GM13976 (cell line): ENCODE results near the gene VPS33B.

ENCODE experiments used
- DNase-seq: peaks from one replicate; pipeline ENCODE4 v3.0.0; 2012; ENCODE audit warnings: low spot score
- in situ Hi-C: fragments of 300-500 bp; cut with MboI; formaldehyde crosslinking; loops from one replicate; pipeline ENCODE4 v1.12.0; 2022; ENCODE audit warnings: low sequenced_read_pairs, mixed read lengths, inconsistent platforms; ENCODE audit not compliant: unreplicated experiment
- TF ChIP-seq, protein P1 (sequence below): IDR thresholded peaks from 2 replicates; pipeline ENCODE4 v1.5.1; 2012; ENCODE audit warnings: borderline replicate concordance, mild to moderate bottlenecking; ENCODE audit not compliant: insufficient read depth; ENCODE audit errors: extremely low read depth, missing control alignments, control extremely low read depth

The VPS33B gene

DNA sequence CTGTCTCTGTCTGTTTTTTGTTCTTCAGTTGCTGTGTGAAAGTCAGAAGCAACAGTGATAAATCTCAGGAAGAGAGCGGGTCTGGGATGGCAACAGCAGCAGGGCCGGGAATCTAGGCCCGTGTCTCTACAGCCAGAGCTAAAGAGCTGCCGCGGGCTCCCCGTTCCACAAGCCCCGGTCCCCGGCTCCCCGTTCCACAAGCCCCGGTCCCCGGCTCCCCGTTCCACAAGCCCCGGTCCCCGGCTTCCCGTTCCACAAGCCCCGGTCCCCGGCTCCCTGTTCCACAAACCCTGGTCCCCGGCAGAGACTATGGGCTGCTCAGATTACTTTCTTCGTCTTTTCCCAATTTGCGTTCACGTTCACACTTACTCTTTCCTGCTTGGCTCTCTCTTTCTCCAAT, 48.2 kb downstream of the VPS33B start:
- TF ChIP-seq, protein P1, sequence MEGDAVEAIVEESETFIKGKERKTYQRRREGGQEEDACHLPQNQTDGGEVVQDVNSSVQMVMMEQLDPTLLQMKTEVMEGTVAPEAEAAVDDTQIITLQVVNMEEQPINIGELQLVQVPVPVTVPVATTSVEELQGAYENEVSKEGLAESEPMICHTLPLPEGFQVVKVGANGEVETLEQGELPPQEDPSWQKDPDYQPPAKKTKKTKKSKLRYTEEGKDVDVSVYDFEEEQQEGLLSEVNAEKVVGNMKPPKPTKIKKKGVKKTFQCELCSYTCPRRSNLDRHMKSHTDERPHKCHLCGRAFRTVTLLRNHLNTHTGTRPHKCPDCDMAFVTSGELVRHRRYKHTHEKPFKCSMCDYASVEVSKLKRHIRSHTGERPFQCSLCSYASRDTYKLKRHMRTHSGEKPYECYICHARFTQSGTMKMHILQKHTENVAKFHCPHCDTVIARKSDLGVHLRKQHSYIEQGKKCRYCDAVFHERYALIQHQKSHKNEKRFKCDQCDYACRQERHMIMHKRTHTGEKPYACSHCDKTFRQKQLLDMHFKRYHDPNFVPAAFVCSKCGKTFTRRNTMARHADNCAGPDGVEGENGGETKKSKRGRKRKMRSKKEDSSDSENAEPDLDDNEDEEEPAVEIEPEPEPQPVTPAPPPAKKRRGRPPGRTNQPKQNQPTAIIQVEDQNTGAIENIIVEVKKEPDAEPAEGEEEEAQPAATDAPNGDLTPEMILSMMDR, result no peak
- in situ Hi-C loops, result no loop called here
- DNase-seq, result no peak

DNA sequence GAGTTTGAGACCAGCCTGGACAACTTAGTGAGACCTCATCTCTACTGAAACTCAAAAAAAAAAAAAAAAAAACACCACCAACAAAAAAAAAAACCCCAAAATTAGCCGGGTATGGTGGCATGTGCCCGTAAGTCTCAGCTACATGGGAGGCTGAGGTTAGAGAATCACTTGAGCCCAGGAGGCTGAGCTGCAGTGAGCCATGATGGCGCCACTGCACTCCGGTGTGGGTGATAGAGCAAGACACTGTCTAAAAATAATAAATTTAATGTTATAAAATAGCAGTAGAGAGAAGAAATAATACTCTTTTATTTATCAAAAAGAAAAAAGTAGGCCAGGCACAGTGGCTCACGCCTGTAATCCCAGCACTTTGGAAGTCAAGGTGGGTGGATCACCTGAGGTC, 50.3 kb downstream of the VPS33B start:
- no peak for DNase-seq
- in situ Hi-C loops, result no loop called here
- TF ChIP-seq, protein P1, result no peak

DNA sequence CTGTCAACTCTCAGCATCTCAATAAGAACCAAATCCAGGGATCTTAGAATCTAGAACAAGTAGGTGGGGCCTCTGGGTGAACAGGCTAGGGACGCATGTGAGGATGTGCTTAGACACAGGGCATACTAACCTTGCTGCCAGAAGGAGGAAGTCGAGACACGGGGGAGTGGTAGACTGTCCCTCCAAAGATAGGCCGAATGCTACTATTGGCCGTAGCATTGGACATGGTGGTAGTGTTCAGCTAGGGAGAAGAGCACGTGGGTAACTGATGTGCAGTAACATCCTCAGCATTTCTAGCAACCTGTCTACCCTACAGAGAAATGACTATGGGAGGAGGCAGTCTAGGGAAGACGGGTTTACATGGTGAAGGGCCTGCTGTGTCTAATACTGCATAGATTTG, 52.1 kb downstream of the VPS33B start:
- TF ChIP-seq, protein P1, result no peak
- in situ Hi-C loops, result no loop called here

DNA sequence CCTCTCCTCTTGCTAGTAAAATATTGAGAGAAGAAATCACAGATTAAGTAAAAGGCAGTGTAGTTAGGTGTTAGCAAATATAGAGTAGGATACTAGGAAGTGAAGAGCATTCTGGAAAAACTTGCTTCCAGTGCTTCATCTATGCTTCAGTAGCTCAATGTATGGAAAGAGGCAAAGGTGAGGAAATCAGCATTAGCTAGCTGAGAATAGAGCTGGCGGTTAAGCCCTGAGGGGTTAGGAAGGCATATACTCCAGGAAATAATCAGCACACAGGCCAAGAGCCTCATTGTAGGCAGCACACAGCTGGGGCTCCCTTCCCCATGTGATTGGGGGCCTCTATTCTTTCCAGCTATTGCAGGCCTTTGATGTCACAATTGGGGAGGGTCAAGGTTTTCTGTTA, 54.0 kb downstream of the VPS33B start:
- TF ChIP-seq, protein P1, result no peak
- DNase-seq, result no peak
- in situ Hi-C loops, result no loop called here

More for the DNA sequence above, 52.1 kb downstream of the VPS33B start:
- no peak for DNase-seq

DNA sequence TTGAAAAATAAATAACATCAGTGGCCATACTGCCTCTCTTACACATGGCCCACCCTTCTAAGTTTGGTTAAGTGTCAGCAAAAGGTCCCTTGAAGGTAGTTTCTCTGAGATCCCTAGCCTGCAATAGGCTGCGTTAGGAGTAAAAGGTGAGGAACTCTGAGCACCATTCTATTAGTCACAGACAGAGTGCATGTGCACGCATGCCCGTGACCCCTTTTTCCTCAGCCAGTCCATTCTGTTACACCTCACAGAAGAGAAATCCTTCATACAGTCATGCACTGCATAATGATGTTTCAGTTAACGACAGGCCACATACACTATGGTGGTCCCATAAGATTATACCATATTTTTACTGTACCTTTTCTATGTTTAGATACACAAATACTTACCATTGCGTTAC, 55.2 kb downstream of the VPS33B start:
- TF ChIP-seq, protein P1, result no peak
- DNase-seq, result no peak
- in situ Hi-C loops, result no loop called here

DNA sequence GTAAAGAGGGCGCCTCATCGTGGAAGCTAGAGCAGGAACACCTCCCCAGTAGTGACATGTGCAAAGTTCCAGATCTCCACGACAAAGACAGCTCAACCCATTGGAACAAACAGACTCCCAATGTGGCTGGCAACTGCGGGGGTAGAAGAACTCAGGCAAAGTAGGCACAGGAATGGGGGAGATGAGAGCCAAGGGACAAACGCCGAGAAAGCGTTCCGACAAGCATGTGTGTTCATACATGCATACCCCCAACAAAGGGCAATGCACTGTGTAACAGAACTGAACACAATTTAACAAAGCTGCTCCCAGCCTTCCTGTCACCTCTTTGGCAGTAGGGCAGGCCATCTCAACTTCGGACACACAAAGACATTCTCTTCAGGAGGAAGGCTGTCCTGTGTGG, 56.1 kb downstream of the VPS33B start:
- in situ Hi-C loops, result no loop called here

More for the DNA sequence above, 56.1 kb downstream of the VPS33B start:
- DNase-seq, result no peak
- TF ChIP-seq, protein P1, result no peak
